Thoracic aorta (tissue), 2 donors: ENCODE data around the gene KIF25. TPM values are rescaled to one million over a fixed set of nuclear protein-coding genes. Genes with fewer than 3 reads are reported as not detected.
"Not testable (repeated sequence)": the region's sequence is repeated elsewhere in the genome, so short reads cannot be mapped to it uniquely, and the experiment has no call there.

Experiments used
- ATAC-seq: fragments of 150-250 bp; one replicate; pipeline ENCODE4 v1.8.0; 2017; ENCODE audit warnings: low read depth; ENCODE audit not compliant: insufficient number of reproducible peaks, low FRiP score
- DNase-seq: peaks from one replicate; pipeline ENCODE4 v3.0.0-alpha.2; 2020; ENCODE audit warnings: low spot score
- H3K27ac ChIP-seq, 2 donors: fragments of 200-600 bp; sonication (generic); 1 replicate in 1 of 2; 2 replicates in 1 of 2; pipeline ENCODE4 v1.5.1; 2016; ENCODE audit warnings: mild to moderate bottlenecking in 2 of 2, moderate library complexity in 2 of 2
- H3K27me3 ChIP-seq: fragments of 200-600 bp; sonication (generic); replicated peaks from 2 replicates; pipeline ENCODE4 v1.6.0; 2016; ENCODE audit warnings: mild to moderate bottlenecking; ENCODE audit not compliant: insufficient read depth
- H3K36me3 ChIP-seq: fragments of 200-600 bp; sonication (generic); one replicate; pipeline ENCODE4 v1.5.1; 2016
- H3K4me1 ChIP-seq, 2 donors: fragments of 200-600 bp; sonication (generic); 1 replicate in 1 of 2; 2 replicates in 1 of 2; pipeline versions ENCODE4 v1.5.1 to v1.6.0; 2016; ENCODE audit warnings: low read depth in 2 of 2, mild to moderate bottlenecking in 1 of 2; ENCODE audit not compliant: control insufficient read depth in 1 of 2
- H3K4me3 ChIP-seq: fragments of 200-600 bp; sonication (generic); 2 replicates; pipeline ENCODE4 v1.5.1; 2016; ENCODE audit warnings: mild to moderate bottlenecking
- H3K9me3 ChIP-seq: fragments of 200-600 bp; sonication (generic); 2 replicates; pipeline ENCODE4 v1.5.1; 2016
- total RNA-seq, 2 donors: library from RNA; depleted of rRNA; stranded (reverse); fragments of >200 nt; gene quantifications; one replicate each; pipeline versions ENCODE4 v1.1.0 to v1.2.3, GENCODE V29; 2016
- TF ChIP-seq, protein P1 (sequence below): fragments of 200-600 bp; sonication (generic); IDR thresholded peaks from one replicate; pipeline ENCODE4 v1.5.1; 2019; ENCODE audit warnings: antibody characterized with exemption

The KIF25 gene
- total RNA-seq, 2 donors from 2014 or later: not detected

DNA sequence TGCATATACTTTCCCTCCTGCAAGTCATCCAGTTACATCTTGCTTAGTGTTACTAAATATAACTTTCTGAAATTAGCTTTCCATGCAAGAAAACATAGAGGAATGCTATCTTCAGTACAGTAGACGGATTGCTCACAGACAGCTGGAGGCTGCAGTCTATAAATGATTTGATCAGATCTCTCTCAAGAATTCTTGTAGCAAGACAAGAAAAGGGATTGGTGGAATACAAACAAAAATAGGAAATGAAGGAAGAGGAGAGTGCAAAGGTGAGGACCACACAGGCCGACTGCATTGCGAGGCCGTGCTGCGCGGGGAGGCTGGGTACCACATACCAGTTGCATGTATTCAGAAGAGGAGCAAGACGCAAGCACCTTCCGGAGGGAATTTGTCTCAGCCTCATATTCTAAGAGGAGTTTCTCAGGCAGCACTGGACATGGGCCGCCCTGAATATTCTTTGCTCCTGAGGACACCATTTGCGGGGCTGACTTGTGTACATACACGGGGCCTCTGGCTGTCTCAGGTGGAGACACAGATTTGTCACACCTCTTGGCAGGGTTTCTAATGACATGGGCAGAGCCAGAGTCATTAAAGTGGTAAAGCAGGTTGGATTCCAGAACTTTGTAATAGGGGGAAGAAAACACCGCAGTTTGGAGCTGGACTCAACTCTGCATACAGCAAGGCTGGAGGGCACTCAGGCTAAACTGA is 22.7 kb upstream of the KIF25 start:
- TF ChIP-seq, protein P1, sequence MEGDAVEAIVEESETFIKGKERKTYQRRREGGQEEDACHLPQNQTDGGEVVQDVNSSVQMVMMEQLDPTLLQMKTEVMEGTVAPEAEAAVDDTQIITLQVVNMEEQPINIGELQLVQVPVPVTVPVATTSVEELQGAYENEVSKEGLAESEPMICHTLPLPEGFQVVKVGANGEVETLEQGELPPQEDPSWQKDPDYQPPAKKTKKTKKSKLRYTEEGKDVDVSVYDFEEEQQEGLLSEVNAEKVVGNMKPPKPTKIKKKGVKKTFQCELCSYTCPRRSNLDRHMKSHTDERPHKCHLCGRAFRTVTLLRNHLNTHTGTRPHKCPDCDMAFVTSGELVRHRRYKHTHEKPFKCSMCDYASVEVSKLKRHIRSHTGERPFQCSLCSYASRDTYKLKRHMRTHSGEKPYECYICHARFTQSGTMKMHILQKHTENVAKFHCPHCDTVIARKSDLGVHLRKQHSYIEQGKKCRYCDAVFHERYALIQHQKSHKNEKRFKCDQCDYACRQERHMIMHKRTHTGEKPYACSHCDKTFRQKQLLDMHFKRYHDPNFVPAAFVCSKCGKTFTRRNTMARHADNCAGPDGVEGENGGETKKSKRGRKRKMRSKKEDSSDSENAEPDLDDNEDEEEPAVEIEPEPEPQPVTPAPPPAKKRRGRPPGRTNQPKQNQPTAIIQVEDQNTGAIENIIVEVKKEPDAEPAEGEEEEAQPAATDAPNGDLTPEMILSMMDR: no peak
- H3K9me3 ChIP-seq: no peaks in the 10 kb centered on the region
- DNase-seq: no peak
- H3K27ac ChIP-seq: no peak overlapping the region
- no peak for ATAC-seq
- H3K27me3 ChIP-seq: no peaks in the 10 kb centered on the region
- H3K4me1 ChIP-seq: no peaks in the 10 kb centered on the region
- no peak overlapping the region for H3K4me3 ChIP-seq
- H3K36me3 ChIP-seq: no peaks in the 10 kb centered on the region

DNA sequence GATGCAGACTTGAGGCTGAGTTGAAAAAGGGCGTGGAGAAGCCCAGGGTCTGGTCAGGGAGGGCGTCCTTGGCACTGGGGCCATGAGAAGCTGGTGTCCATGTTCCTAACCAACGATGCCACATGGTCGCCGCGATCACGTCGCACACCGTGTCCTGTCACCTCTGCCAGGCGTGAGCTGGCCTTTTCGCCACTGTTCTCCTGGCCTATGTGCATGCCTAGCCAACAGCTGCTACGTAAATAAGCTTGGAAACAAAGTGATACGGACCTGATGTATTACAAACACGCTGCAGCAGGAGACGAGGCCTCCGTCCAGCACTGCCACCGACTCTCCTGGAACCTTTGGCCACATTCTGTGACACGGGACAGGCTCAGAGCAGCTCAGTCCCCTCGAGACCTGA is 22.0 kb upstream of the KIF25 start:
- Histone ChIP-seq H3K4me1 (no peaks in the 10 kb centered on the region), H3K27me3 (no peaks in the 10 kb centered on the region), H3K9me3 (no peaks in the 10 kb centered on the region), H3K4me3 (no peak overlapping the region), H3K27ac (no peak overlapping the region), H3K36me3 (no peaks in the 10 kb centered on the region)
- TF ChIP-seq, protein P1: no peak
- DNase-seq (no peak), ATAC-seq (no peak)

DNA sequence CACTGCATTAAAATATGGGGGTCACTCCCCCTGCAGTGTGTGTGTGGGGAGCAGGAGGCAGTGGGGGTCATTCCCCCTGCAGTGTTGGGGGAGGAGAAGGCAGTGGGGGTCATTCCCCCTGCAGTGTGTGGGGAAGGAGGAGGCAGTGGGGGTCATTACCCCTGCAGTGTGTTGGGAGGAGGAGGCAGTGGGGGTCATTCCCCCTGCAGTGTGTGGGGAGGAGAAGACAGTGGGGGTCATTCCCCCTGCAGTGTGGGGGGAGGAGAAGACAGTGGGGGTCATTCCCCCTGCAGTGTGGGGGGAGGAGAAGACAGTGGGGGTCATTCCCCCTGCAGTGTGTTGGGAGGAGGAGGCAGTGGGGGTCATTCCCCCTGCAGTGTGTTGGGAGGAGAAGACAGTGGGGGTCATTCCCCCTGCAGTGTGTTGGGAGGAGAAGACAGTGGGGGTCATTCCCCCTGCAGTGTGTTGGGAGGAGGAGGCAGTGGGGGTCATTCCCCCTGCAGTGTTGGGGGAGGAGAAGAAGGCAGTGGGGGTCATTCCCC is 21.3 kb upstream of the KIF25 start:
- H3K9me3 ChIP-seq, ATAC-seq, H3K4me1 ChIP-seq, H3K27me3 ChIP-seq, H3K36me3 ChIP-seq, H3K4me3 ChIP-seq, DNase-seq, H3K27ac ChIP-seq: not testable (repeated sequence)

DNA sequence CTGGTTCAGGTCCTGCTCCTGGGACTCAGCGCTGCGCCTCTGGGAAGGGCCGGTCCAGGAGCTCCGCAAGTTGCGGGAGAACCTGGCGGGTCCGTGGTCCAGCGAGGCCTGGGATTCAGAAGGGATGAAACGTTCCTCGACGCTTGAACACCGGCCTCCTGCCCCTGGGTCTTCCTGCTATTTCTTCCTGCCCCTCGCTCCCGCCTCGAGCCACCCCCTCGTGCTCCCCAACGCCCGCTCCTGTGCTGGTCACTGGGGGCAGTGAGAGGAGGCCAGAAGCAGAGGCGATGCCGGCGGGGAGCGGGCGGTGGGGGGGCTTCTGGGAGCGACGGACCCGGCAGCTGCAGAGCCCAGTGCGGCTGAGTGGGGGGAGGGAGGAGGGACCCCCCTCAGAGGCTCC is 20.8 kb upstream of the KIF25 start:
- H3K9me3 ChIP-seq: no peaks in the 10 kb centered on the region
- no peak overlapping the region for H3K4me3 ChIP-seq
- no peak for ATAC-seq
- no peak overlapping the region for H3K27ac ChIP-seq
- TF ChIP-seq, protein P1: no peak
- H3K27me3 ChIP-seq: no peaks in the 10 kb centered on the region
- no peak for DNase-seq
- no peaks in the 10 kb centered on the region for H3K4me1 ChIP-seq
- no peaks in the 10 kb centered on the region for H3K36me3 ChIP-seq

DNA sequence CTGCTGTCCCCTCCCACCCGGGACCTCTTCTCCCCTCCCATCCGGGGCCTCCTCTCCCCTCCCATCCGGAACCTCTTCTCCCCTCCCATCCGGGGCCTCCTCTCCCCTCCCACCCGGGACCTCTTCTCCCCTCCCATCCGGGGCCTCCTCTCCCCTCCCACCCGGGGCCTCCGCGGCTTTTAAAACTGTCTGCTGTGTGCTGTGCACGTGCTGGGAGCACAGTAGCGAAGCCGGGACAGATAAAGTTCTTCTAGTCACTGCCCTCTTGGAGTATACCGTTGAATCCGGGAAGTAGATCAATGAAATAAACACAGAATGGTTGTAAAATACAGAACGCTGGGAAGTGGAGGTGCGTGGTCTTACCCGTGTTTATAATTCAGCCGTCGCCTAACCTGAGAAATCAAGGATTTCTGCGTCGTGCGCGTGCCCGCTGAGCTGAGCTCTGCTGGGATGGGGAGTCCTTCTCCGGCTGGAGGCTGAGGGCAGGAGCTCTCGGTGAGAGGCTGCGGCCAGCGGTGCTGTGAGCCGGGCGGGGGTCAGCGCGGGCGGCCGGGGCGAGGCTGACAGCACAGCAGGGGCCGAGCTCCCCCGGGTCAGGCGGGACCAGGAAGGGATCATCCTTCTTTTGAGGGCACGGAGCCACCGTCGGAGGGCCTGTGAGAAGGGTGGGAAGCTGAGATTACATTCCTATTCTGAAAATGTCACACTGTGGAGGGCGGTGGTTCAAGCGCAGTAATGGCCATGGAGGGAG is 19.6 kb upstream of the KIF25 start:
- no peak overlapping the region for H3K27ac ChIP-seq
- no peaks in the 10 kb centered on the region for H3K4me1 ChIP-seq
- no peaks in the 10 kb centered on the region for H3K27me3 ChIP-seq
- no peaks in the 10 kb centered on the region for H3K36me3 ChIP-seq
- no peak overlapping the region for H3K4me3 ChIP-seq
- no peak for ATAC-seq
- no peaks in the 10 kb centered on the region for H3K9me3 ChIP-seq
- no peak for DNase-seq
- TF ChIP-seq, protein P1: no peak
